Nephron progenitor cell (in vitro differentiated cells): ENCODE data around the gene MAGI1.
A peak's percentile ranks its signal among the peaks of the same experiment; 100 is the strongest.
"Not testable (repeated sequence)": the region's sequence is repeated elsewhere in the genome, so short reads cannot be mapped to it uniquely, and the experiment has no call there.

ENCODE experiments used
- DNase-seq: peaks from one replicate; pipeline ENCODE4 v3.0.0; 2021
- H3K27ac Mint-ChIP-seq: 2 replicates; pipeline ENCODE4 v1.8.0; 2021; ENCODE audit warnings: mild to moderate bottlenecking, moderate library complexity, mixed read lengths
- H3K27me3 Mint-ChIP-seq: 2 replicates; pipeline ENCODE4 v1.8.0; 2021; ENCODE audit warnings: mild to moderate bottlenecking, low read depth, mixed read lengths; ENCODE audit not compliant: poor library complexity
- H3K36me3 Mint-ChIP-seq: 2 replicates; pipeline ENCODE4 v1.8.0; 2021; ENCODE audit warnings: low read depth, mixed read lengths
- H3K4me1 Mint-ChIP-seq: 2 replicates; pipeline ENCODE4 v1.8.0; 2021; ENCODE audit warnings: mixed read lengths
- H3K4me3 Mint-ChIP-seq: 2 replicates; pipeline ENCODE4 v1.8.0; 2021; ENCODE audit warnings: mild to moderate bottlenecking, moderate library complexity, mixed read lengths
- H3K9me3 Mint-ChIP-seq: 2 replicates; pipeline ENCODE4 v1.8.0; 2021; ENCODE audit warnings: mild to moderate bottlenecking, moderate library complexity, mixed read lengths
- CTCF ChIP-seq: fragments of 200-600 bp; sonication (generic); IDR thresholded peaks from 2 replicates; pipeline ENCODE4 v1.5.0; 2021; ENCODE audit warnings: antibody characterized with exemption

The MAGI1 gene

GRCh38 chr3:65864357-65864904 is 174.3 kb downstream of the MAGI1 start:
- TF ChIP-seq CTCF = no peak
- Mint-ChIP-seq H3K9me3 (peaks cover 4% of the 10 kb centered on the region), H3K4me1 (peaks cover 14% of the 10 kb centered on the region), H3K4me3 (no peak overlapping the region), H3K36me3 (peaks cover 4% of the 10 kb centered on the region), H3K27me3 (peaks cover 4% of the 10 kb centered on the region), H3K27ac (no peak overlapping the region)
- no peak for DNase-seq

GRCh38 chr3:65861718-65862117 is 177.0 kb downstream of the MAGI1 start:
- Mint-ChIP-seq H3K27me3 (no peaks in the 10 kb centered on the region), H3K4me1 (peaks cover 25% of the 10 kb centered on the region), H3K9me3 (peaks cover 8% of the 10 kb centered on the region), H3K4me3 (no peak overlapping the region), H3K36me3 (peaks cover 5% of the 10 kb centered on the region), H3K27ac (no peak overlapping the region)
- TF ChIP-seq CTCF = no peak
- DNase-seq = no peak

- H3K4me3 Mint-ChIP-seq, H3K27ac Mint-ChIP-seq, H3K9me3 Mint-ChIP-seq, H3K27me3 Mint-ChIP-seq, DNase-seq, H3K36me3 Mint-ChIP-seq: not testable (repeated sequence)
- H3K4me1 Mint-ChIP-seq = peaks cover 38% of the 10 kb centered on the region
Observed at GRCh38 chr3:65859612-65860011, 179.1 kb downstream of the MAGI1 start.

DNA sequence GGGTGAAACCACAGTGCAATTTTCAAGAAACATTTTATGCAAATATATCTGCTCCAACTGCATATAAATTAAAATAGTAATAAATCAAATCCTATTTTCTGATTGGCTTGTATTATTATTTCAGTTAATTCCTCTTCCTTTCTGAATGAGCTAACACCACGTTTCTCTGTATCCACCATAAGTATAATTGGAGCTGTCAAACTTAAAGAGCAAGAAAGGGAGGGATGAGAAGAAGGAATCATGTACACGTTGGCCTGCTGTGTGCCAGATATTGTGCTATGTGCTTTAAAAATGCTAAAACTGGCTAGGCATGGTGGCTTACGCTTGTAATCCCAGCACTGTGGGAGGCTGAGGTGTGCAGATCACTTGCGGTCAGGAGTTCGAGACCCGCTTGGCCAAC is 180.0 kb downstream of the MAGI1 start:
- Mint-ChIP-seq H3K27ac (no peak overlapping the region), H3K36me3 (peaks cover 5% of the 10 kb centered on the region), H3K4me1 (peaks cover 42% of the 10 kb centered on the region), H3K4me3 (no peak overlapping the region), H3K9me3 (peaks cover 8% of the 10 kb centered on the region), H3K27me3 (no peaks in the 10 kb centered on the region)
- no peak for TF ChIP-seq CTCF
- no peak for DNase-seq

- H3K9me3 Mint-ChIP-seq = peaks cover 8% of the 10 kb centered on the region
- TF ChIP-seq CTCF = no peak
- H3K4me3 Mint-ChIP-seq = no peak overlapping the region
- peak overlapping the region; percentile 8 for H3K27ac Mint-ChIP-seq
- H3K4me1 Mint-ChIP-seq = peaks cover 42% of the 10 kb centered on the region
- peaks cover 5% of the 10 kb centered on the region for H3K36me3 Mint-ChIP-seq
- no peak for DNase-seq
- H3K27me3 Mint-ChIP-seq = no peaks in the 10 kb centered on the region
Observed at GRCh38 chr3:65857327-65857726, 181.4 kb downstream of the MAGI1 start.

GRCh38 chr3:65856907-65857306 is 181.8 kb downstream of the MAGI1 start:
- Mint-ChIP-seq H3K4me1 (peaks cover 39% of the 10 kb centered on the region), H3K27ac (peak overlapping the region; percentile 70), H3K36me3 (peaks cover 5% of the 10 kb centered on the region), H3K27me3 (no peaks in the 10 kb centered on the region), H3K9me3 (peaks cover 8% of the 10 kb centered on the region), H3K4me3 (no peak overlapping the region)
- no peak for DNase-seq
- no peak for TF ChIP-seq CTCF
